ENCODE measurements around the gene DGLUCY. TPM values are rescaled to one million over a fixed set of nuclear protein-coding genes. Genes with fewer than 3 reads are reported as not detected.

DGLUCY gene
- total and polyA plus RNA-seq, 4 donors: 17.9 to 58.1 (median 24.9) TPM

DNA sequence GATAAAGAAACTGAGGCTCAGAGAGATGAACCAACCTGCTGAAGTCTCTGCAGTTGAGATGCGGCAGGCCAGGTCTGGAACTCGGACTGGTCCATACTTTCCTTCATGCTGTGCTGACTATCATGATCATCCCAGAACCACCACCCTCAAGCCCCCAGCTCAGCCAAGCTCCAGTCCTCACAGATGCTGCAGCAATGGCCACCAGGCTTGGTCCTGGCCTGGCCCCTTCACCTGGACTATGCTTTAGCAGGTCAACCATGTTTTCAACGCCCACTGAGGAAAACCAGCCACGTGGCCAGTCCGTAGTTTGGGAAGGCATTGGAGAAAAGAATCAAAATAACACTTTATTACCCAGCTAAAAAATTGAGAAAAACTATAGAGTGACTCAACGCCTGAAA lies 129.2 kb downstream of the DGLUCY start:
- Histone ChIP-seq H3K9ac (ENCODE audit: low read depth in 1 of 2, low read length in 2 of 2) (peak overlapping the region in 1 of 2 donors; percentile 20), H3K4me3 (ENCODE audit: low read depth in 1 of 3, low read length in 3 of 3) (no peak overlapping the region), H3K4me1 (ENCODE audit: control insufficient read depth in 4 of 4, insufficient read depth in 4 of 4, low read length in 3 of 4) (no peaks in the 10 kb centered on the region), H3K36me3 (ENCODE audit: control insufficient read depth in 4 of 4, insufficient read depth in 3 of 4, low read depth in 1 of 4, low read length in 3 of 4) (no peaks in the 10 kb centered on the region), H3K9me3 (ENCODE audit: control insufficient read depth in 4 of 4, low read length in 3 of 4) (no peaks in the 10 kb centered on the region), H3K27me3 (ENCODE audit: control insufficient read depth in 4 of 4, insufficient read depth in 4 of 4, low read length in 3 of 4) (no peaks in the 10 kb centered on the region), H3K27ac (ENCODE audit: low read depth in 1 of 2, low read length in 2 of 2) (no peak overlapping the region)
- DNase-seq (ENCODE audit: low spot score): no peak
- TF ChIP-seq REST (IDR thresholded peaks at IDR 0.05) (no peak), TAF1 (conservative IDR thresholded peaks at IDR 0.05) (no peak), GABPA (IDR thresholded peaks at IDR 0.05 in 1 of 2, conservative IDR thresholded peaks at IDR 0.05 in 1 of 2) (no peak), FOXA1 (IDR thresholded peaks at IDR 0.05) (no peak), MAX (IDR thresholded peaks at IDR 0.05) (no peak), SP1 (IDR thresholded peaks at IDR 0.05) (no peak), HNF4G (IDR thresholded peaks at IDR 0.05) (no peak), FOXA2 (IDR thresholded peaks at IDR 0.05) (no peak), HNF4A (conservative IDR thresholded peaks at IDR 0.05) (no peak), EGR1 (IDR thresholded peaks at IDR 0.05; ENCODE audit: low read depth in 2 of 2) (no peak), RXRA (IDR thresholded peaks at IDR 0.05) (no peak), YY1 (IDR thresholded peaks at IDR 0.05) (no peak), NR2F2 (IDR thresholded peaks at IDR 0.05) (no peak), RAD21 (IDR thresholded peaks at IDR 0.05) (no peak)
- TF ChIP-seq, protein P1, sequence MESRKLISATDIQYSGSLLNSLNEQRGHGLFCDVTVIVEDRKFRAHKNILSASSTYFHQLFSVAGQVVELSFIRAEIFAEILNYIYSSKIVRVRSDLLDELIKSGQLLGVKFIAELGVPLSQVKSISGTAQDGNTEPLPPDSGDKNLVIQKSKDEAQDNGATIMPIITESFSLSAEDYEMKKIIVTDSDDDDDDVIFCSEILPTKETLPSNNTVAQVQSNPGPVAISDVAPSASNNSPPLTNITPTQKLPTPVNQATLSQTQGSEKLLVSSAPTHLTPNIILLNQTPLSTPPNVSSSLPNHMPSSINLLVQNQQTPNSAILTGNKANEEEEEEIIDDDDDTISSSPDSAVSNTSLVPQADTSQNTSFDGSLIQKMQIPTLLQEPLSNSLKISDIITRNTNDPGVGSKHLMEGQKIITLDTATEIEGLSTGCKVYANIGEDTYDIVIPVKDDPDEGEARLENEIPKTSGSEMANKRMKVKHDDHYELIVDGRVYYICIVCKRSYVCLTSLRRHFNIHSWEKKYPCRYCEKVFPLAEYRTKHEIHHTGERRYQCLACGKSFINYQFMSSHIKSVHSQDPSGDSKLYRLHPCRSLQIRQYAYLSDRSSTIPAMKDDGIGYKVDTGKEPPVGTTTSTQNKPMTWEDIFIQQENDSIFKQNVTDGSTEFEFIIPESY (IDR thresholded peaks at IDR 0.05): no peak
- TF ChIP-seq, protein P2, sequence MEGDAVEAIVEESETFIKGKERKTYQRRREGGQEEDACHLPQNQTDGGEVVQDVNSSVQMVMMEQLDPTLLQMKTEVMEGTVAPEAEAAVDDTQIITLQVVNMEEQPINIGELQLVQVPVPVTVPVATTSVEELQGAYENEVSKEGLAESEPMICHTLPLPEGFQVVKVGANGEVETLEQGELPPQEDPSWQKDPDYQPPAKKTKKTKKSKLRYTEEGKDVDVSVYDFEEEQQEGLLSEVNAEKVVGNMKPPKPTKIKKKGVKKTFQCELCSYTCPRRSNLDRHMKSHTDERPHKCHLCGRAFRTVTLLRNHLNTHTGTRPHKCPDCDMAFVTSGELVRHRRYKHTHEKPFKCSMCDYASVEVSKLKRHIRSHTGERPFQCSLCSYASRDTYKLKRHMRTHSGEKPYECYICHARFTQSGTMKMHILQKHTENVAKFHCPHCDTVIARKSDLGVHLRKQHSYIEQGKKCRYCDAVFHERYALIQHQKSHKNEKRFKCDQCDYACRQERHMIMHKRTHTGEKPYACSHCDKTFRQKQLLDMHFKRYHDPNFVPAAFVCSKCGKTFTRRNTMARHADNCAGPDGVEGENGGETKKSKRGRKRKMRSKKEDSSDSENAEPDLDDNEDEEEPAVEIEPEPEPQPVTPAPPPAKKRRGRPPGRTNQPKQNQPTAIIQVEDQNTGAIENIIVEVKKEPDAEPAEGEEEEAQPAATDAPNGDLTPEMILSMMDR (IDR thresholded peaks at IDR 0.05; ENCODE audit: low read depth, low read length, missing input control): no peak
- TF ChIP-seq, protein P3, sequence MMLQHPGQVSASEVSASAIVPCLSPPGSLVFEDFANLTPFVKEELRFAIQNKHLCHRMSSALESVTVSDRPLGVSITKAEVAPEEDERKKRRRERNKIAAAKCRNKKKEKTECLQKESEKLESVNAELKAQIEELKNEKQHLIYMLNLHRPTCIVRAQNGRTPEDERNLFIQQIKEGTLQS (IDR thresholded peaks at IDR 0.05): no peak
- WGBS: 84% methylated on average over 6 of the region's 6 CpGs

DNA sequence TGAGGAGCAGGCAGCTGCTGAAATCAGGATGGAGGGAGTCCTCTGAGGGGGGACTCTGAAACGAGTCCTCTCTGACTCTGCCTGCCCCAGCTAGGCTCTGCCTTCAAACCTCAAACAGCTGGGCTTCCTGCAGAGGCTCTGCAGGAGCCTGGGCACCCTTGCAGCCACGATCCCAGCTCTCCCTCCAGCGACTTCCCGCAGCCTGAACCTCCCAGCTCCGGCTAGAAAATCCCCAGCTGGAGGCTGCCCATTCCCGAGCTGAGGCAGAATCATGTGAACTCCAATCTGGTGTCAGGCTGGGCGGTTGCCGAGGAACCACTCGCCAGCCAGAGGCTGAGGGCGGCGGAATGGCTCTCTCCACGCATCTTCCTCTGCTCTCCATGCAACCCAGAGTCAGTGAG lies 130.6 kb downstream of the DGLUCY start, which contains the start of gene GPR68:
GPR68 (minus strand) TSS at position 204 of the 401 bp plus-strand sequence. CDS start 9,654 bp downstream, outside the sequence.
- Histone ChIP-seq H3K36me3 (ENCODE audit: control insufficient read depth in 4 of 4, insufficient read depth in 3 of 4, low read depth in 1 of 4, low read length in 3 of 4) (no peaks in the 10 kb centered on the region), H3K9me3 (ENCODE audit: control insufficient read depth in 4 of 4, low read length in 3 of 4) (no peaks in the 10 kb centered on the region), H3K9ac (ENCODE audit: low read depth in 1 of 2, low read length in 2 of 2) (no peak within 1 kb of the TSS), H3K27ac (ENCODE audit: low read depth in 1 of 2, low read length in 2 of 2) (peak within 1 kb of the TSS in 1 of 2 donors; percentile 36), H3K27me3 (ENCODE audit: control insufficient read depth in 4 of 4, insufficient read depth in 4 of 4, low read length in 3 of 4) (no peaks in the 10 kb centered on the region), H3K4me1 (ENCODE audit: control insufficient read depth in 4 of 4, insufficient read depth in 4 of 4, low read length in 3 of 4) (no peaks in the 10 kb centered on the region), H3K4me3 (ENCODE audit: low read depth in 1 of 3, low read length in 3 of 3) (no peak within 1 kb of the TSS)
- DNase-seq (ENCODE audit: low spot score): no peak
- 40% methylated on average over 12 of the region's 12 CpGs for WGBS
- TF ChIP-seq, protein P2 (IDR thresholded peaks at IDR 0.05; ENCODE audit: low read depth, low read length, missing input control): no peak
- TF ChIP-seq MAX (IDR thresholded peaks at IDR 0.05) (no peak), GABPA (IDR thresholded peaks at IDR 0.05 in 1 of 2, conservative IDR thresholded peaks at IDR 0.05 in 1 of 2) (no peak)

All from liver (tissue), 9 donors.